ENCODE measurements around the gene F2RL1. TPM values are rescaled to one million over a fixed set of nuclear protein-coding genes. Genes with fewer than 3 reads are reported as not detected.

Gene F2RL1
- total RNA-seq, 1 donor from 2014 or later: 7.0 TPM

Other genes with a start within 250 kb of the F2RL1 start
- 0.28 TPM for gene F2RL2, start 195.6 kb upstream of the F2RL1 start, total RNA-seq
- gene F2R, start 102.9 kb upstream of the F2RL1 start, total RNA-seq: 5.4 TPM
- not detected for gene S100Z, start 31.0 kb downstream of the F2RL1 start, total RNA-seq
- 26.4 TPM for gene CRHBP, start 134.0 kb downstream of the F2RL1 start, total RNA-seq
- 12.0 TPM for gene AGGF1, start 211.4 kb downstream of the F2RL1 start, total RNA-seq